HepG2 (cell line): ENCODE measurements around the gene TAF6L. TPM values are rescaled to one million over a fixed set of nuclear protein-coding genes. Genes with fewer than 3 reads are reported as not detected.

Experiments used
- ATAC-seq: fragments of 200-7000 bp; cut with Tn5 transposase; 3 replicates; pipeline ENCODE4 v1.9.1; 2020; ENCODE audit warnings: mild to moderate bottlenecking, moderate library complexity
- BruUV-seq: library from RNA; stranded (reverse); fragments of 400-500 nt; replicated peaks from 2 replicates; lab custom pipeline; 2021; lab: Mats Ljungman, UMichigan
- CTCF ChIA-PET: fragments of 300-600 bp; formaldehyde crosslinking; extraction: SDS; loops from one replicate; lab custom pipeline; 2021; ENCODE audit warnings: low total read pairs, inconsistent platforms, low intra/inter-chr PET ratio; lab: Yijun Ruan, JAX
- POLR2A ChIA-PET: fragments of 350-600 bp; sonication (Branson Sonifier 250); formaldehyde crosslinking; loops from one replicate; lab custom pipeline; 2020; ENCODE audit warnings: antibody characterized with exemption, inconsistent platforms; lab: Yijun Ruan, JAX
- DNase-seq: peaks from one replicate; pipeline ENCODE4 v3.0.0-alpha.2; 2015; ENCODE audit warnings: low spot score
- FAIRE-seq: peaks from 3 replicates; lab custom pipeline; 2011; peaks lifted over from hg19 to GRCh38; lab: Jason Lieb, UNC
- H2AFZ ChIP-seq: one replicate; pipeline ENCODE4 v1.6.1; 2011; ENCODE audit warnings: low read length, inconsistent platforms
- H3K27ac ChIP-seq: fragments of 300-600 bp; 3 replicates; pipeline ENCODE4 v1.8.0; 2011; ENCODE audit warnings: mixed run types, mild to moderate bottlenecking, mixed read lengths, low read length, inconsistent platforms; ENCODE audit not compliant: insufficient read depth; ENCODE audit errors: extremely low read length
- H3K27me3 ChIP-seq, 2 experiments: fragments of 200-600 bp in 1 of 2; 2 replicates in 1 of 2; 3 replicates in 1 of 2; pipeline versions ENCODE4 v1.6.0 to v1.8.0; 2011; ENCODE audit warnings: low read length in 2 of 2, mild to moderate bottlenecking in 2 of 2, moderate library complexity in 2 of 2, inconsistent platforms in 1 of 2; ENCODE audit not compliant: insufficient read depth in 2 of 2, control insufficient read depth in 1 of 2
- H3K36me3 ChIP-seq, 2 experiments: fragments of 200-600 bp in 1 of 2; replicated peaks in 1 of 2; 2 replicates in 1 of 2; 3 replicates in 1 of 2; pipeline versions ENCODE4 v1.5.1 to v1.8.0; 2011; ENCODE audit warnings: low read length in 2 of 2, inconsistent platforms in 1 of 2; ENCODE audit not compliant: insufficient read depth in 2 of 2, control insufficient read depth in 1 of 2
- H3K4me1 ChIP-seq: 2 replicates; pipeline ENCODE4 v1.5.1; 2012; ENCODE audit warnings: low read length, inconsistent platforms; ENCODE audit not compliant: insufficient read depth
- H3K4me2 ChIP-seq: 2 replicates; pipeline ENCODE4 v1.6.0; 2011; ENCODE audit warnings: low read depth, low read length, inconsistent platforms
- H3K4me3 ChIP-seq, 3 experiments: fragments of 200-600 bp in 1 of 3; sonication (generic), shearing (Covaris generic) in 1 of 3; replicated peaks in 1 of 3; 2 replicates each; pipeline ENCODE4 v1.5.1; 2011 to 2016; ENCODE audit warnings: low read length in 3 of 3, inconsistent platforms in 2 of 3, low read depth in 2 of 3, mild to moderate bottlenecking in 2 of 3, control low read depth in 1 of 3, mixed read lengths in 1 of 3; ENCODE audit not compliant: insufficient read depth in 1 of 3
- H3K79me2 ChIP-seq: one replicate; pipeline ENCODE4 v1.6.1; 2011; ENCODE audit warnings: low read length, inconsistent platforms; ENCODE audit not compliant: insufficient read depth
- H3K9ac ChIP-seq: 2 replicates; pipeline ENCODE4 v1.6.0; 2011; ENCODE audit warnings: mild to moderate bottlenecking, low read depth, low read length, inconsistent platforms; ENCODE audit not compliant: insufficient read depth
- H3K9me3 ChIP-seq: 2 replicates; pipeline ENCODE4 v1.5.1; 2012; ENCODE audit warnings: mild to moderate bottlenecking, low read length
- H4K20me1 ChIP-seq: 2 replicates; pipeline ENCODE4 v1.6.0; 2011; ENCODE audit warnings: inconsistent platforms, mild to moderate bottlenecking, low read length, moderate library complexity; ENCODE audit not compliant: insufficient read depth
- EHMT2 ChIP-seq: fragments of 200-600 bp; sonication (generic); IDR thresholded peaks from 2 replicates; pipeline ENCODE4 v1.7.0; 2017; ENCODE audit warnings: antibody characterized with exemption, low read depth, low read length, borderline replicate concordance
- GABPA ChIP-seq, 2 experiments: IDR thresholded peaks; 2 replicates each; pipeline ENCODE4 v1.6.1; 2011 to 2016; ENCODE audit warnings: low read depth in 2 of 2, low read length in 1 of 2, missing biosample characterization in 1 of 2, missing genetic modification characterization in 1 of 2
- HMGXB4 ChIP-seq, 2 experiments: sonication (generic) in 1 of 2; formaldehyde crosslinking in 1 of 2; IDR thresholded peaks; 2 replicates each; pipeline versions ENCODE4 v1.4.0 to v1.6.1; 2018 to 2020; ENCODE audit warnings: missing genetic modification reagents in 2 of 2, borderline replicate concordance in 1 of 2, low read depth in 1 of 2, mild to moderate bottlenecking in 1 of 2, missing biosample characterization in 1 of 2
- MIER2 ChIP-seq: IDR thresholded peaks from 2 replicates; pipeline ENCODE4 v1.6.1; 2016; ENCODE audit warnings: missing biosample characterization, missing genetic modification reagents
- MNT ChIP-seq: fragments of 450-650 bp; IDR thresholded peaks from 2 replicates; pipeline ENCODE4 v1.6.1; 2016
- NFKBIZ ChIP-seq: IDR thresholded peaks from 2 replicates; pipeline ENCODE4 v1.6.1; 2018; ENCODE audit warnings: missing genetic modification reagents, missing compliant biosample characterization
- RFXAP ChIP-seq: sonication (generic); formaldehyde crosslinking; IDR thresholded peaks from 2 replicates; pipeline ENCODE4 v1.4.0; 2020; ENCODE audit warnings: missing genetic modification reagents, borderline replicate concordance
- SIN3B ChIP-seq: fragments of 150-350 bp; IDR thresholded peaks from 2 replicates; pipeline ENCODE4 v1.6.1; 2014; ENCODE audit warnings: low read length
- THRA ChIP-seq: sonication (generic); formaldehyde crosslinking; IDR thresholded peaks from 2 replicates; pipeline ENCODE4 v1.4.0; 2020; ENCODE audit warnings: missing genetic modification reagents, borderline replicate concordance
- ZMYM3 ChIP-seq: sonication (generic); formaldehyde crosslinking; IDR thresholded peaks from 2 replicates; pipeline ENCODE4 v1.5.1; 2020; ENCODE audit warnings: mild to moderate bottlenecking, missing genetic modification reagents
- ZNF317 ChIP-seq: sonication (generic); formaldehyde crosslinking; IDR thresholded peaks from 2 replicates; pipeline ENCODE4 v1.5.0; 2020; ENCODE audit warnings: mild to moderate bottlenecking, missing genetic modification reagents
- ZNF556 ChIP-seq: sonication (generic); formaldehyde crosslinking; IDR thresholded peaks from 2 replicates; pipeline ENCODE4 v1.4.0; 2020; ENCODE audit warnings: mild to moderate bottlenecking, missing genetic modification reagents, borderline replicate concordance
- ZNF597 ChIP-seq: sonication (generic); formaldehyde crosslinking; IDR thresholded peaks from 2 replicates; pipeline ENCODE4 v1.5.0; 2020; ENCODE audit warnings: missing genetic modification reagents
- WGBS: methylation state at CpG from one replicate; pipeline ENCODE4 v1.1.6; 2017; ENCODE audit warnings: low lambda C conversion rate; 5-methylcytosine and 5-hydroxymethylcytosine counted together
- in situ Hi-C: cut with HindIII; loops from 2 replicates; pipeline ENCODE4 v1.10.0; 2017; ENCODE audit warnings: low pct_unique_long_range_greater_than_20kb; ENCODE audit not compliant: extremely low pct_ligation_motif_present
- intact Hi-C: fragments of 100-400 bp; cut with micrococcal nuclease; formaldehyde crosslinking; loops from one replicate; pipeline ENCODE4 v1.10.0; 2022; ENCODE audit not compliant: unreplicated experiment
- polyA plus RNA-seq, 8 experiments: library from polyadenylated mRNA; depleted of rRNA in 3 of 8; stranded (reverse) in 7 of 8; unstranded in 1 of 8; fragments of >200 nt; fragmentation: Illumina TruSeq in 4 of 8; extraction: Trizol in 4 of 8; gene quantifications; 2 replicates each; pipeline versions ENCODE4 v1.2.1 to v1.2.3, GENCODE V29; 2011 to 2016; ENCODE audit warnings: low read depth in 4 of 8, missing spikeins in 1 of 8, mixed read lengths in 1 of 8; ENCODE audit not compliant: insufficient read depth in 1 of 8
- total RNA-seq, 5 experiments: library from RNA; depleted of rRNA; stranded (reverse); fragments of >200 nt; fragmentation: Illumina TruSeq; extraction: Trizol; gene quantifications; 2 replicates each; pipeline ENCODE4 v1.2.3, GENCODE V29; 2016; ENCODE audit warnings: low read depth in 1 of 5

The TAF6L gene
- total and polyA plus RNA-seq, 2 of the 13 experiments (the other 11 are each of a cell fraction or from before 2014, with no cell fraction given) = 12.6 to 19.4 TPM

- TF ChIP-seq NFKBIZ (CRISPR knock-in tag) (no peak), THRA (peak; percentile 67; the same call in 1 of the 2 replicates), RFXAP (0 out of 2 replicates have a peak, but pooled peaks have one; percentile 29)
Measured at GRCh38 chr11:62786318-62787004, 15.3 kb downstream of the TAF6L start (continued).

- ATAC-seq (peak; percentile 77), DNase-seq (peak; percentile 96), FAIRE-seq (peak; percentile 64)
- H3K36me3 ChIP-seq = peaks cover 10 to 24% of the 10 kb centered on the region in 2 experiments
- H3K27me3 ChIP-seq = no peaks in the 10 kb centered on the region; a peak in 1 of 5 replicates
- in situ Hi-C loops (loop anchor here (5.0 kb wide), 2 partner anchors 45 to 90 kb away; partner anchors contain the start of genes STX5 and TEX54), intact Hi-C loops (loop anchor here (2.0 kb wide), 5 partner anchors 18 to 94 kb away; partner anchors contain the start of genes NXF1, SLC3A2 and TTC9C)
- H4K20me1 ChIP-seq = no peaks in the 10 kb centered on the region
- ChIA-PET POLR2A (interaction anchor here (0.7 to 9.1 kb wide), 28 partner anchors 10 to 196 kb away, joined by 3 to 201 read pairs (median 5); partner anchors contain the start of genes C11orf98, CSKMT, HNRNPUL2 and NXF1), CTCF (interaction anchor here (0.6 to 2.6 kb wide), 3 partner anchors 54 to 84 kb away, joined by 3 to 25 read pairs (median 13); no protein-coding TSS in a partner anchor)
- no peak within 1 kb of the TSS for H2AFZ ChIP-seq
- no TSS peak for BruUV-seq
- peak within 1 kb of the TSS; percentile 65 to 88 (median 81) for H3K4me3 ChIP-seq
- H3K4me1 ChIP-seq = peaks cover 45% of the 10 kb centered on the region
- WGBS = 0% methylated on average over 3 of the region's 88 CpGs
- H3K79me2 ChIP-seq = peaks cover 31% of the 10 kb centered on the region
- H3K27ac ChIP-seq = peak within 1 kb of the TSS; percentile 79
- H3K4me2 ChIP-seq = peak within 1 kb of the TSS; percentile 67
- no peaks in the 10 kb centered on the region for H3K9me3 ChIP-seq
- H3K9ac ChIP-seq = peak within 1 kb of the TSS; percentile 89
- TF ChIP-seq ZNF556 (CRISPR knock-in tag) = peak; percentile 94
- TF ChIP-seq GABPA (IDR thresholded peaks at IDR 0.05; ENCODE audit: low read depth, low read length) = peak; percentile 94
- TF ChIP-seq GABPA (CRISPR knock-in tag; IDR thresholded peaks at IDR 0.05; ENCODE audit: low read depth) = peak; percentile 95
- peak; percentile 91 to 95 for TF ChIP-seq HMGXB4 (CRISPR knock-in tag; IDR thresholded peaks at IDR 0.05; ENCODE audit: borderline replicate concordance in 1 of 2, low read depth in 1 of 2)
- no peak; the same call in 1 of the 2 replicates for TF ChIP-seq ZMYM3 (CRISPR knock-in tag)
- TF ChIP-seq SIN3B = no peak; the same call in 1 of the 2 replicates
- TF ChIP-seq ZNF597 (CRISPR knock-in tag) = no peak
- no peak for TF ChIP-seq EHMT2
- TF ChIP-seq MNT = peak; percentile 47
- TF ChIP-seq ZNF317 = peak; percentile 44; the same call in 1 of the 2 replicates
- peak; percentile 25; the same call in 1 of the 2 replicates for TF ChIP-seq MIER2
Measured at GRCh38 chr11:62787005-62787759, 16.0 kb downstream of the TAF6L start, which contains the start of gene TMEM179B. Gene TMEM179B, plus strand, starts transcription at chr11:62787402. Its CDS starts 30 bp downstream, at chr11:62787432.
